ENCODE results near the gene QSER1. TPM values are rescaled to one million over a fixed set of nuclear protein-coding genes. Genes with fewer than 3 reads are reported as not detected.

Gene QSER1
- total RNA-seq, 1 experiment from 2014 or later, result 48.0 TPM

- H3K36me3 ChIP-seq (ENCODE audit: control insufficient read depth in 1 of 2, insufficient read depth in 2 of 2, low read length in 2 of 2), result no peaks in the 10 kb centered on the region
- H2AFZ ChIP-seq (ENCODE audit: low read depth, low read length, poor library complexity, severe bottlenecking), result no peak overlapping the region
- no peaks in the 10 kb centered on the region for H4K20me1 ChIP-seq (ENCODE audit: insufficient read depth)
- H3K4me2 ChIP-seq (ENCODE audit: low read length), result no peak overlapping the region
- no peaks in the 10 kb centered on the region for H3K9me2 ChIP-seq (ENCODE audit: insufficient read depth)
- RAD21 ChIA-PET (ENCODE audit: low non-redundant PET in 1 of 2, low total read pairs in 2 of 2, uncharacterized antibody in 2 of 2, unreplicated experiment in 2 of 2), result no interaction called here
- H3K4me3 ChIP-seq (replicated peaks in 1 of 2; ENCODE audit: low read depth in 1 of 2, low read length in 2 of 2), result no peak overlapping the region
- CTCF ChIA-PET, result no interaction called here
- H3K27ac ChIP-seq (ENCODE audit: low read depth, low read length), result no peak overlapping the region
- H3K9ac ChIP-seq (ENCODE audit: low read length), result no peak overlapping the region
- no peak for TF ChIP-seq MAX (IDR thresholded peaks at IDR 0.05)
- DNase-seq (ENCODE audit: low read depth, low spot score), result no peak
- intact Hi-C loops (cut with micrococcal nuclease), result no loop called here
- H3K79me2 ChIP-seq (ENCODE audit: insufficient read depth, low read length), result no peaks in the 10 kb centered on the region
- no peak for ATAC-seq
- POLR2A ChIA-PET, result no interaction called here
- no peaks in the 10 kb centered on the region for H3K27me3 ChIP-seq (ENCODE audit: insufficient read depth, low read length)
- peaks cover 3 to 13% of the 10 kb centered on the region in 2 experiments; a peak in 2 of 4 replicates for H3K4me1 ChIP-seq (ENCODE audit: control insufficient read depth in 1 of 2, insufficient read depth in 2 of 2, low read length in 2 of 2)
- BruUV-seq (replicated peaks), result no TSS peak
- no peaks in the 10 kb centered on the region for H3K9me3 ChIP-seq (ENCODE audit: control insufficient read depth in 1 of 2, insufficient read depth in 1 of 2, low read depth in 1 of 2, low read length in 2 of 2)
Observed at GRCh38 chr11:33001751-33002542, 109.3 kb downstream of the QSER1 start.

DNA sequence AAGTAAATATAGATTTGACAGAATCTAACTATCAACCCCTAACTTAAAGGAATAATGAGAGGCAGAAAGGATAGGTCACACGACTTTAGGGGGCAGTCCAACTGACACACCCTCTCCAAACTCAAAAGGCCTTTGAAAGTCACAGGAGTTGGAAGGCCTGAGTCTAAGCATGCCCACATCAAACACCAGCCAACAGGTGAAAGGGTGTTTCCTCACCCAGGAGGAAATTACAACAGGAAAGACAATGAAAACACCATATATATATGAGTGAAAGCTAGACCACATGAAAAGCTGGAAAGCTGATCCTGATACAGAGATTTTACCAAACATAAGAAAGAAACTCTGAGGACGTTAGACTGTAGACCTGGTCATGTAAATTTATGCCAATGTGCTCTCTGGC is 112.6 kb downstream of the QSER1 start:
- DNase-seq (ENCODE audit: low read depth, low spot score), result no peak
- intact Hi-C loops (cut with micrococcal nuclease), result no loop called here
- POLR2A ChIA-PET, result no interaction called here
- TF ChIP-seq SIN3A (IDR thresholded peaks at IDR 0.05; ENCODE audit: low read depth) (no peak), ATF3 (IDR thresholded peaks at IDR 0.05) (no peak), POLR2A (IDR thresholded peaks at IDR 0.05; ENCODE audit: borderline replicate concordance, extremely low read depth, insufficient read depth, insufficient read length) (no peak), SP1 (IDR thresholded peaks at IDR 0.05; ENCODE audit: low read depth) (no peak), RAD21 (IDR thresholded peaks at IDR 0.05; ENCODE audit: low read depth) (no peak), EGR1 (IDR thresholded peaks at IDR 0.05; ENCODE audit: low read depth) (no peak), REST (IDR thresholded peaks at IDR 0.05; ENCODE audit: low read depth) (no peak), SRF (IDR thresholded peaks at IDR 0.05; ENCODE audit: low read depth) (no peak), TCF7L2 (IDR thresholded peaks at IDR 0.05; ENCODE audit: borderline replicate concordance, extremely low read depth, insufficient read depth, insufficient read length) (no peak), CBX3 (IDR thresholded peaks at IDR 0.05; ENCODE audit: low read depth) (no peak), EZH2phosphoT487 (IDR thresholded peaks at IDR 0.05; ENCODE audit: borderline replicate concordance) (no peak)
- TF ChIP-seq, protein P1, sequence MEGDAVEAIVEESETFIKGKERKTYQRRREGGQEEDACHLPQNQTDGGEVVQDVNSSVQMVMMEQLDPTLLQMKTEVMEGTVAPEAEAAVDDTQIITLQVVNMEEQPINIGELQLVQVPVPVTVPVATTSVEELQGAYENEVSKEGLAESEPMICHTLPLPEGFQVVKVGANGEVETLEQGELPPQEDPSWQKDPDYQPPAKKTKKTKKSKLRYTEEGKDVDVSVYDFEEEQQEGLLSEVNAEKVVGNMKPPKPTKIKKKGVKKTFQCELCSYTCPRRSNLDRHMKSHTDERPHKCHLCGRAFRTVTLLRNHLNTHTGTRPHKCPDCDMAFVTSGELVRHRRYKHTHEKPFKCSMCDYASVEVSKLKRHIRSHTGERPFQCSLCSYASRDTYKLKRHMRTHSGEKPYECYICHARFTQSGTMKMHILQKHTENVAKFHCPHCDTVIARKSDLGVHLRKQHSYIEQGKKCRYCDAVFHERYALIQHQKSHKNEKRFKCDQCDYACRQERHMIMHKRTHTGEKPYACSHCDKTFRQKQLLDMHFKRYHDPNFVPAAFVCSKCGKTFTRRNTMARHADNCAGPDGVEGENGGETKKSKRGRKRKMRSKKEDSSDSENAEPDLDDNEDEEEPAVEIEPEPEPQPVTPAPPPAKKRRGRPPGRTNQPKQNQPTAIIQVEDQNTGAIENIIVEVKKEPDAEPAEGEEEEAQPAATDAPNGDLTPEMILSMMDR (IDR thresholded peaks at IDR 0.05 in 2 of 3, conservative IDR thresholded peaks at IDR 0.05 in 1 of 3; ENCODE audit: borderline replicate concordance in 1 of 3, insufficient read depth in 1 of 3, low read depth in 2 of 3, low read length in 2 of 3), result no peak

More for the DNA sequence above, 112.6 kb downstream of the QSER1 start:
- no peaks in the 10 kb centered on the region for H3K36me3 ChIP-seq (ENCODE audit: control insufficient read depth in 1 of 2, insufficient read depth in 2 of 2, low read length in 2 of 2)
- ChIA-PET CTCF (no interaction called here), RAD21 (ENCODE audit: low non-redundant PET in 1 of 2, low total read pairs in 2 of 2, uncharacterized antibody in 2 of 2, unreplicated experiment in 2 of 2) (no interaction called here)
- H3K27me3 ChIP-seq (ENCODE audit: insufficient read depth, low read length), result no peaks in the 10 kb centered on the region
- H2AFZ ChIP-seq (ENCODE audit: low read depth, low read length, poor library complexity, severe bottlenecking), result peak overlapping the region; percentile 24
- H3K9me2 ChIP-seq (ENCODE audit: insufficient read depth), result no peaks in the 10 kb centered on the region
- no TSS peak for BruUV-seq (replicated peaks)
- H3K27ac ChIP-seq (ENCODE audit: low read depth, low read length), result no peak overlapping the region
- H3K4me2 ChIP-seq (ENCODE audit: low read length), result no peak overlapping the region
- no peaks in the 10 kb centered on the region for H4K20me1 ChIP-seq (ENCODE audit: insufficient read depth)
- ATAC-seq, result peak; percentile 38; the same call in 1 of the 2 replicates
- no peak overlapping the region for H3K9ac ChIP-seq (ENCODE audit: low read length)
- H3K4me1 ChIP-seq (ENCODE audit: control insufficient read depth in 1 of 2, insufficient read depth in 2 of 2, low read length in 2 of 2), result peaks cover 3 to 11% of the 10 kb centered on the region in 2 experiments; a peak in 2 of 4 replicates
- no peak overlapping the region for H3K4me3 ChIP-seq (replicated peaks in 1 of 2; ENCODE audit: low read depth in 1 of 2, low read length in 2 of 2)
- H3K9me3 ChIP-seq (ENCODE audit: control insufficient read depth in 1 of 2, insufficient read depth in 1 of 2, low read depth in 1 of 2, low read length in 2 of 2), result no peaks in the 10 kb centered on the region
- H3K79me2 ChIP-seq (ENCODE audit: insufficient read depth, low read length), result no peaks in the 10 kb centered on the region
